AG04449 (cell line): ENCODE data around the gene GYG1.

Experiments
- CTCF ChIA-PET: fragments of 350-600 bp; formaldehyde crosslinking; extraction: SDS; loops from one replicate; lab custom pipeline; 2021; ENCODE audit warnings: antibody characterized with exemption; lab: Yijun Ruan, JAX
- POLR2A ChIA-PET: fragments of 400-600, 350-600 bp; formaldehyde crosslinking; extraction: SDS; loops from one replicate; lab custom pipeline; 2020; ENCODE audit warnings: antibody characterized with exemption, inconsistent platforms; lab: Yijun Ruan, JAX
- DNase-seq: peaks from one replicate; pipeline ENCODE4 v3.0.0-alpha.2; 2010; ENCODE audit warnings: low read depth, low spot score
- H3K4me3 ChIP-seq: 2 replicates; pipeline ENCODE4 v1.5.1; 2011; ENCODE audit warnings: low read depth, mild to moderate bottlenecking, control low read depth, low read length
- CTCF ChIP-seq: IDR thresholded peaks from one replicate; pipeline ENCODE4 v1.5.1; 2011; ENCODE audit warnings: mild to moderate bottlenecking, moderate library complexity, low read length, control low read depth, inconsistent platforms; ENCODE audit not compliant: insufficient read depth; ENCODE audit errors: missing control alignments

Gene GYG1

GRCh38 chr3:148951599-148952361, 39.6 kb upstream of the GYG1 start:
- ChIA-PET POLR2A (no interaction called here), CTCF (interaction anchor here (1.0 to 13.1 kb wide), 9 partner anchors 16 to 573 kb away, joined by 3 to 614 read pairs (median 50); partner anchors contain the start of genes CPA3 and GYG1)
- DNase-seq = no peak
- no peak overlapping the region for H3K4me3 ChIP-seq
- TF ChIP-seq CTCF = no peak

- H3K4me3 ChIP-seq = no peak overlapping the region
- TF ChIP-seq CTCF = no peak
- CTCF ChIA-PET = interaction anchor here (0.8 to 7.4 kb wide), 12 partner anchors 9 to 574 kb away, joined by 3 to 127 read pairs (median 11); partner anchors contain the start of gene TM4SF18
- no peak for DNase-seq
- POLR2A ChIA-PET = no interaction called here
Observed at GRCh38 chr3:148953094-148953493, 38.2 kb upstream of the GYG1 start.

- H3K4me3 ChIP-seq = no peak overlapping the region
- no peak for TF ChIP-seq CTCF
- ChIA-PET POLR2A (interaction anchor here (0.6 to 0.7 kb wide), 2 partner anchors 37 to 175 kb away, joined by 3 read pairs; partner anchors contain the start of gene HPS3), CTCF (interaction anchor here (0.9 to 7.4 kb wide), 51 partner anchors 8 to 853 kb away, joined by 3 to 127 read pairs (median 4); partner anchors contain the start of genes TM4SF1 and TM4SF18)
- no peak for DNase-seq
Observed at GRCh38 chr3:148954981-148955380, 36.4 kb upstream of the GYG1 start.

GRCh38 chr3:148955544-148956346, 35.6 kb upstream of the GYG1 start:
- POLR2A ChIA-PET = interaction anchor here (0.6 to 1.0 kb wide), 4 partner anchors 9 to 493 kb away, joined by 3 to 6 read pairs (median 3); partner anchors contain the start of gene HPS3
- TF ChIP-seq CTCF = peak; percentile 52
- H3K4me3 ChIP-seq = no peak overlapping the region
- peak; percentile 89 for DNase-seq
- CTCF ChIA-PET = interaction anchor here (0.6 to 7.4 kb wide), 59 partner anchors 7 to 852 kb away, joined by 3 to 127 read pairs (median 4); partner anchors contain the start of genes TM4SF1 and TM4SF18

GRCh38 chr3:148957586-148957985, 33.8 kb upstream of the GYG1 start:
- CTCF ChIA-PET = interaction anchor here (0.9 to 7.4 kb wide), 8 partner anchors 9 to 340 kb away, joined by 3 to 127 read pairs (median 5); partner anchors contain the start of gene HPS3
- POLR2A ChIA-PET = no interaction called here
- DNase-seq = no peak

More at GRCh38 chr3:148957586-148957985, 33.8 kb upstream of the GYG1 start:
- TF ChIP-seq CTCF = peak; percentile 27
- H3K4me3 ChIP-seq = no peak overlapping the region
